Inferior parietal cortex (tissue), 1 donor: ENCODE results near the gene TSC22D2.
"Not testable (repeated sequence)": the region's sequence is repeated elsewhere in the genome, so short reads cannot be mapped to it uniquely, and the experiment has no call there.

Experiments
- DNase-seq: peaks from one replicate; pipeline ENCODE4 v3.0.0-alpha.2; 2016; ENCODE audit errors: extremely low spot score

Gene TSC22D2

GRCh38 chr3:150447631-150448465 lies 39.8 kb downstream of the TSC22D2 start:
- no peak for DNase-seq

GRCh38 chr3:150449169-150449721 lies 41.1 kb downstream of the TSC22D2 start:
- no peak for DNase-seq

GRCh38 chr3:150450916-150451315 lies 42.8 kb downstream of the TSC22D2 start:
- DNase-seq, result no peak

- no peak for DNase-seq
Observed at GRCh38 chr3:150451329-150452048, 43.4 kb downstream of the TSC22D2 start.

- DNase-seq, result no peak
Observed at GRCh38 chr3:150453353-150453752, 45.3 kb downstream of the TSC22D2 start.

- DNase-seq, result no peak
Observed at GRCh38 chr3:150454085-150454484, 46.0 kb downstream of the TSC22D2 start.

- no peak for DNase-seq
Observed at GRCh38 chr3:150454622-150455021, 46.5 kb downstream of the TSC22D2 start.

GRCh38 chr3:150455341-150455740 lies 47.2 kb downstream of the TSC22D2 start:
- DNase-seq, result no peak

- no peak for DNase-seq
Observed at GRCh38 chr3:150458001-150458400, 49.9 kb downstream of the TSC22D2 start.

- DNase-seq, result no peak
Observed at GRCh38 chr3:150460484-150460883, 52.4 kb downstream of the TSC22D2 start.

GRCh38 chr3:150461399-150461798 lies 53.3 kb downstream of the TSC22D2 start:
- no peak for DNase-seq

GRCh38 chr3:150462108-150462507 lies 54.0 kb downstream of the TSC22D2 start:
- DNase-seq, result no peak

- DNase-seq, result no peak
Observed at GRCh38 chr3:150464684-150465083, 56.6 kb downstream of the TSC22D2 start.

- DNase-seq, result no peak
Observed at GRCh38 chr3:150467381-150467780, 59.3 kb downstream of the TSC22D2 start.

GRCh38 chr3:150469031-150469930 lies 61.2 kb downstream of the TSC22D2 start:
- DNase-seq, result no peak

GRCh38 chr3:150469931-150470740 lies 62.0 kb downstream of the TSC22D2 start:
- no peak for DNase-seq

- DNase-seq, result no peak
Observed at GRCh38 chr3:150472421-150472820, 64.3 kb downstream of the TSC22D2 start.

- DNase-seq, result not testable (repeated sequence)
Observed at GRCh38 chr3:150473161-150473560, 65.1 kb downstream of the TSC22D2 start.

GRCh38 chr3:150479370-150479769 lies 71.3 kb downstream of the TSC22D2 start:
- no peak for DNase-seq

GRCh38 chr3:150480877-150481276 lies 72.8 kb downstream of the TSC22D2 start:
- DNase-seq, result no peak

GRCh38 chr3:150483226-150483625 lies 75.1 kb downstream of the TSC22D2 start:
- DNase-seq, result no peak
